ENCODE measurements around the gene WNT5B.

WNT5B gene

GRCh38 chr12:1656902-1657301 is 27.9 kb downstream of the WNT5B start:
- DNase-seq = no peak

- no peak for DNase-seq
Observed at GRCh38 chr12:1657688-1658087, 28.7 kb downstream of the WNT5B start.

- DNase-seq = no peak
Observed at GRCh38 chr12:1660304-1661187, 31.5 kb downstream of the WNT5B start.

- DNase-seq = peak; percentile 93
Observed at GRCh38 chr12:1661553-1662335, 32.7 kb downstream of the WNT5B start.

- DNase-seq = peak; percentile 69
Observed at GRCh38 chr12:1662761-1663439, 33.9 kb downstream of the WNT5B start.

GRCh38 chr12:1663440-1664132 is 34.6 kb downstream of the WNT5B start:
- DNase-seq = no peak

GRCh38 chr12:1665366-1665765 is 36.3 kb downstream of the WNT5B start:
- DNase-seq = no peak

GRCh38 chr12:1666215-1666614 is 37.2 kb downstream of the WNT5B start:
- no peak for DNase-seq

GRCh38 chr12:1666685-1667162 is 37.7 kb downstream of the WNT5B start:
- DNase-seq = no peak

GRCh38 chr12:1668833-1669543 is 40.0 kb downstream of the WNT5B start:
- no peak for DNase-seq

- DNase-seq = no peak
Observed at GRCh38 chr12:1670358-1671268, 41.6 kb downstream of the WNT5B start.

GRCh38 chr12:1676043-1676442 is 47.0 kb downstream of the WNT5B start:
- no peak for DNase-seq

GRCh38 chr12:1680804-1681492 is 51.9 kb downstream of the WNT5B start:
- no peak for DNase-seq

GRCh38 chr12:1681493-1681807 is 52.4 kb downstream of the WNT5B start:
- DNase-seq = no peak

GRCh38 chr12:1688086-1688710 is 59.2 kb downstream of the WNT5B start:
- no peak for DNase-seq

GRCh38 chr12:1690578-1691122 is 61.6 kb downstream of the WNT5B start, which contains the start of gene ADIPOR2:
Gene ADIPOR2, plus strand, starts transcription at chr12:1691070. Its CDS starts 63,274 bp downstream, at chr12:1754344.
- DNase-seq = peak; percentile 95

- DNase-seq = no peak
Observed at GRCh38 chr12:1691123-1692007, 62.3 kb downstream of the WNT5B start.

GRCh38 chr12:1692226-1692625 is 63.2 kb downstream of the WNT5B start:
- DNase-seq = no peak

Measured in right forelimb (tissue), 1 donor.